ENCODE results near the gene HOXA9. TPM values are rescaled to one million over a fixed set of nuclear protein-coding genes. Genes with fewer than 3 reads are reported as not detected.
A peak's percentile ranks its signal among the peaks of the same experiment; 100 is the strongest.

Gene HOXA9
- total RNA-seq, 2 experiments from 2014 or later: not detected

- H3K4me3 ChIP-seq (ENCODE audit: low read depth, low read length, poor library complexity, severe bottlenecking): peak overlapping the region; percentile 67
These were observed 4.1 kb downstream of the HOXA9 start for GRCh38 chr7:27161214-27161720.

GRCh38 chr7:27160546-27161213 lies 4.7 kb downstream of the HOXA9 start:
- Histone ChIP-seq H3K4me2 (ENCODE audit: low read length) (peak overlapping the region; percentile 77), H3K4me3 (ENCODE audit: low read depth, low read length, poor library complexity, severe bottlenecking) (peak overlapping the region; percentile 67), H3K27ac (ENCODE audit: low read depth, low read length, poor library complexity, severe bottlenecking) (no peak overlapping the region), H3K79me2 (ENCODE audit: insufficient read depth, low read depth, low read length) (no peaks in the 10 kb centered on the region), H3K9me3 (ENCODE audit: low read length) (no peaks in the 10 kb centered on the region), H3K36me3 (ENCODE audit: insufficient read depth, low read length) (no peaks in the 10 kb centered on the region), H4K20me1 (ENCODE audit: insufficient read depth, low read length) (no peaks in the 10 kb centered on the region), H3K9me2 (ENCODE audit: insufficient read depth, low read length) (no peaks in the 10 kb centered on the region), H2AFZ (ENCODE audit: low read length) (peak overlapping the region; percentile 90), H3K4me1 (ENCODE audit: insufficient read depth, low read length, poor library complexity, severe bottlenecking) (peaks cover 15% of the 10 kb centered on the region)
- DNase-seq (ENCODE audit: low spot score): peak; percentile 88
- POLR2A ChIA-PET: interaction anchor here (0.7 kb wide), 1 partner anchor 32 kb away, joined by 3 read pairs; no protein-coding TSS in a partner anchor
- no TSS peak for BruUV-seq (replicated peaks)
- CTCF ChIA-PET (ENCODE audit: unreplicated experiment): interaction anchor here (0.6 to 1.4 kb wide), 9 partner anchors 14 to 1268 kb away, joined by 3 to 23 read pairs (median 4); no protein-coding TSS in a partner anchor
- TF ChIP-seq EZH2phosphoT487 (IDR thresholded peaks at IDR 0.05; ENCODE audit: borderline replicate concordance, low read depth, low read length): no peak
- TF ChIP-seq, protein P1, sequence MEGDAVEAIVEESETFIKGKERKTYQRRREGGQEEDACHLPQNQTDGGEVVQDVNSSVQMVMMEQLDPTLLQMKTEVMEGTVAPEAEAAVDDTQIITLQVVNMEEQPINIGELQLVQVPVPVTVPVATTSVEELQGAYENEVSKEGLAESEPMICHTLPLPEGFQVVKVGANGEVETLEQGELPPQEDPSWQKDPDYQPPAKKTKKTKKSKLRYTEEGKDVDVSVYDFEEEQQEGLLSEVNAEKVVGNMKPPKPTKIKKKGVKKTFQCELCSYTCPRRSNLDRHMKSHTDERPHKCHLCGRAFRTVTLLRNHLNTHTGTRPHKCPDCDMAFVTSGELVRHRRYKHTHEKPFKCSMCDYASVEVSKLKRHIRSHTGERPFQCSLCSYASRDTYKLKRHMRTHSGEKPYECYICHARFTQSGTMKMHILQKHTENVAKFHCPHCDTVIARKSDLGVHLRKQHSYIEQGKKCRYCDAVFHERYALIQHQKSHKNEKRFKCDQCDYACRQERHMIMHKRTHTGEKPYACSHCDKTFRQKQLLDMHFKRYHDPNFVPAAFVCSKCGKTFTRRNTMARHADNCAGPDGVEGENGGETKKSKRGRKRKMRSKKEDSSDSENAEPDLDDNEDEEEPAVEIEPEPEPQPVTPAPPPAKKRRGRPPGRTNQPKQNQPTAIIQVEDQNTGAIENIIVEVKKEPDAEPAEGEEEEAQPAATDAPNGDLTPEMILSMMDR (conservative IDR thresholded peaks at IDR 0.05; ENCODE audit: low read length): peak; percentile 94
- intact Hi-C loops (cut with micrococcal nuclease; ENCODE audit: unreplicated experiment): loop anchor here (1.0 to 5.0 kb wide), 5 partner anchors 308 to 791 kb away; no protein-coding TSS in a partner anchor

More at GRCh38 chr7:27161214-27161720, 4.1 kb downstream of the HOXA9 start:
- H3K9me2 ChIP-seq (ENCODE audit: insufficient read depth, low read length): no peaks in the 10 kb centered on the region
- H3K27ac ChIP-seq (ENCODE audit: low read depth, low read length, poor library complexity, severe bottlenecking): no peak overlapping the region
- no TSS peak for BruUV-seq (replicated peaks)
- H3K4me1 ChIP-seq (ENCODE audit: insufficient read depth, low read length, poor library complexity, severe bottlenecking): peaks cover 10% of the 10 kb centered on the region
- no peaks in the 10 kb centered on the region for H4K20me1 ChIP-seq (ENCODE audit: insufficient read depth, low read length)
- TF ChIP-seq, protein P1 (conservative IDR thresholded peaks at IDR 0.05; ENCODE audit: low read length): peak; percentile 69; the same call in 1 of the 2 replicates
- no peak for TF ChIP-seq EZH2phosphoT487 (IDR thresholded peaks at IDR 0.05; ENCODE audit: borderline replicate concordance, low read depth, low read length)
- no peak for DNase-seq (ENCODE audit: low spot score)
- ChIA-PET CTCF (ENCODE audit: unreplicated experiment) (interaction anchor here (0.6 to 1.4 kb wide), 9 partner anchors 14 to 1269 kb away, joined by 3 to 23 read pairs (median 4); no protein-coding TSS in a partner anchor), POLR2A (interaction anchor here (0.5 kb wide), 1 partner anchor 21 kb away, joined by 3 read pairs; no protein-coding TSS in a partner anchor)
- H3K9me3 ChIP-seq (ENCODE audit: low read length): no peaks in the 10 kb centered on the region
- H3K79me2 ChIP-seq (ENCODE audit: insufficient read depth, low read depth, low read length): no peaks in the 10 kb centered on the region
- intact Hi-C loops (cut with micrococcal nuclease; ENCODE audit: unreplicated experiment): loop anchor here (1.0 to 5.0 kb wide), 5 partner anchors 308 to 792 kb away; no protein-coding TSS in a partner anchor
- peak overlapping the region; percentile 90 for H2AFZ ChIP-seq (ENCODE audit: low read length)
- no peaks in the 10 kb centered on the region for H3K36me3 ChIP-seq (ENCODE audit: insufficient read depth, low read length)
- H3K4me2 ChIP-seq (ENCODE audit: low read length): peak overlapping the region; percentile 77

Measured in OCI-LY7 (cell line).